GM10847 (cell line): Measurements from ENCODE around the gene SMAD3.

Experiments
- POLR2A ChIP-seq: IDR thresholded peaks from 2 replicates; pipeline ENCODE4 v1.6.1; 2011; ENCODE audit not compliant: insufficient read length; ENCODE audit errors: extremely low read depth

Gene SMAD3

DNA sequence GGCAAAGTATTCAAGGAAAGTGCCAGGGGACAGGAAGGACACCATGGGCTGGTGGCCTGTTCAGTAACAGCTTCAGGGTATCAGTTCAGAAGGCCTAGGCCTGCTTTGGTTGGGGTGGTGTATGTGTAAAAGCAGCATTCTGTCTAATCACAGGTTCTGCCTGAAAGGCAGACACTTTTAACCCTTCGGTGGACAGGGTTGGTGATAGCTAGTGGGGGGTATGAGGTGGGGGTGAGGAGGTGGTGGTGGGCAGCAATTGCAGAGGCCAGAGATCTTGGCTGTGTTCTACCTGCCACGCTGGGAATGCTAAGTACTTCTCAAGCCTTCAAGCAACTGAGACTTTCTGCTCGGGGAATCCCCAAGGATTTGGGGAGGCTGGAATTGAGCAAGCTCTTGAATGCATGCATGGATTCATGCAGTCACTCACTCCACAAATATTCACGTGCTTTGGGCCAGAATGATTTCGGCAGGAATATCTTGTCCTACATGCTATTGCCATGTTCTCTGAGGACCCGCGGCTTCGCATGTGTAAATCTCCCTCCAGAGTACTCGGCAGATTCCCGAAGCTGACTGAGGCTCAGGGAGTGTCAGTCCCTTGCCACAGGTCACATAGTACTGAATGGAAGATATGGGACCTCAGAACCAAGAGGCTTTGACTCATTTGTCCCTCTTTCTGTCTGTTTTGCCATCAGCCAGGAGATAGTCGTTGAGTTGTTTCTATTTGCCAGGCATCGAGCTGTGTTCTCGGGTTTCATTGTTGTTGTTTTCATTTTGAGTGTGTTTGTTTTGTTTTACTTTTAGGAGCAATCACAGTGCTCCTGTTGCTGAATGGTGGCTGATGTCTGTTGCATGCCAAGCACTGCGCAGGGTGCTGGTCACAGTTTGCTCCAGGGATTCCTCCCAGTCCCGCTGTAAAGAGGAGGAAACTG lies 65.5 kb downstream of the SMAD3 start:
- TF ChIP-seq POLR2A, result no peak

DNA sequence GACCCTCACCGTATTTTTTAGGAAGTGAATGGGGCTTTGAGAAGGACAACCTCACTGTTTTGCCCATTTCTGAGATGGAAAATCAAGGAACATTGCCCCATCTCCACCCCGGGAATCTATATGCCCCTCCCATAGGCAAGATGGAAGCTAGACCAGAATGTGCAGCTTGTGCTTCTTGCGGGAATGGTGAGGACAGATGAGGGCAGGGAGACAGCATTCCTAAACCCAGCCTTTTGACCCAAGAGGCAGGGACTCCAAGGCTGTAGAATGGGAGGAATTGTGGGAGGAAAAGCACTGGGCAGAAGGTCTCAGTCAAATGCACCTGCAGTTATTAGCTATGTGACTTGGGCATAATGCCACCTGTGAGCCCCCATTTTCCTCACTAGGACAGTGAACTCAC lies 66.9 kb downstream of the SMAD3 start:
- TF ChIP-seq POLR2A, result no peak

DNA sequence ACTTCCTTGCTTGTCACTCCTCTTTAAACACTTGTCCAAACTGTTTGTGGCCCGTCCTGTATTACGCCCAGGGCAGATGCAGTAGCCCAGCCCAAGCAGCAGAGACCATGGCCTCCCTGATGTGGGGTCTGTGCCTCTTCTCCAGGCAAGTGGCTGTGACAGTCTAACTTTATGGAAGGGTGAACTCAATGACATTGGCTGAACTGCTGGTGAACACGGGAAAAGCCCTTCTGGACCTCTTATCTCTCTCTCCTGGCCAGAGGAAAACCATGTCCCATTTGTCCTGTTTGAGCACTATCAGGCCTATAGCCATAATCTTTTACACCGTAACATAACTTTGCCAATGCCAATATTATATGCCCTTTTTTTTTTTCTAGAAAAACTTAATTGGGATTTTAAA lies 67.6 kb downstream of the SMAD3 start:
- TF ChIP-seq POLR2A, result no peak

DNA sequence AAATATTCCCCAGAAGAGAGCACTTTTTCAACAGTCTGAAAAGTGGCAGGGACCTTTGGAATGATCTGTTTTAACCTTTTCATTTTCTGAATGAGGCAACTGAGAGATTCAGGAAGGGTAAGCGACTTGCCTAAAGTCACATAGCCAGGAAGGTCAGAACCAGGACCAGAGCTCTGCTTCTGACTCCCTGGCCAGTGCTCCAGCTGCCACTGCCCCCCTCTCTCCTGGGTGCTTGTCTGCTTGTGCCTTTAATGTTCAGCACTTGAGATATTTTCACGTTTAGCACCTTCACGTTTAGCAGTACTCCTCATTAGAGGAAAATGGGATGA lies 68.3 kb downstream of the SMAD3 start:
- TF ChIP-seq POLR2A, result no peak

DNA sequence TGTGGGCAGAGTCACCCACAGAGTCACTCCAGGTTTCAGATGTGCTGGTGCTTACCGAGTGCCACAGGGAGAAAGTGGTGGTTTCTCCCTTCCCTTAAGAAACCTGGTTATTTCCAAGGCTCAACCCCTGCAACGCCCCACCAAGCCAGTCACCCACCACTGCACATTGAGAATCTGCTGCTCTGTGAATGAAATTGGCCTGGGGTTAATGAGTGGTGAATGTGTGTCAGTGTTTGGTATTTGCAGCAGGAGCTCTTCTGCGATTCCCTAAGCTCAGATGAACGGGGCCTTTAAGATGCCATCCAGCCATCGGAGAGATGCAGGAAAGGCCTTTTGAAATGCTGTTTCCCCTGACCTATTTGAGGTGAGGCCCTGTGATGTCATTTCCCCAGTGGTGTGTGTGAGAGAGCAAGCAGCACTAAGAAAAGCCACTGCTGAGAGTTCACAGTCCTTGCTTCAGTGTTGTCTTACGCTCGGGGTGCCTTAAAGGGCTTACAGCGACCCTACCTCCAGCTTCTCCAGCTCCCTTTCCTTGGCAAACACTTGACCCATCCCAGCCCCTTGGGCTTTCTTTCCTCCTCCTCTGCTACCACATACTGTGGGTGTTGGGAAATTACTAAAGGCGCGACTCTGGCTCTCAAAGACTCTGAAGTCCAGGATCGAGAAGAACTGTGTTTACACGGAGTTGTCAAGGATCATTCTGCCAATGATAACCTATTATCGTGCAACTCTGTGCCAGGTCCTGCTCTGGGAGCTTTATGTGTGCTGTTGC lies 68.9 kb downstream of the SMAD3 start:
- no peak for TF ChIP-seq POLR2A

DNA sequence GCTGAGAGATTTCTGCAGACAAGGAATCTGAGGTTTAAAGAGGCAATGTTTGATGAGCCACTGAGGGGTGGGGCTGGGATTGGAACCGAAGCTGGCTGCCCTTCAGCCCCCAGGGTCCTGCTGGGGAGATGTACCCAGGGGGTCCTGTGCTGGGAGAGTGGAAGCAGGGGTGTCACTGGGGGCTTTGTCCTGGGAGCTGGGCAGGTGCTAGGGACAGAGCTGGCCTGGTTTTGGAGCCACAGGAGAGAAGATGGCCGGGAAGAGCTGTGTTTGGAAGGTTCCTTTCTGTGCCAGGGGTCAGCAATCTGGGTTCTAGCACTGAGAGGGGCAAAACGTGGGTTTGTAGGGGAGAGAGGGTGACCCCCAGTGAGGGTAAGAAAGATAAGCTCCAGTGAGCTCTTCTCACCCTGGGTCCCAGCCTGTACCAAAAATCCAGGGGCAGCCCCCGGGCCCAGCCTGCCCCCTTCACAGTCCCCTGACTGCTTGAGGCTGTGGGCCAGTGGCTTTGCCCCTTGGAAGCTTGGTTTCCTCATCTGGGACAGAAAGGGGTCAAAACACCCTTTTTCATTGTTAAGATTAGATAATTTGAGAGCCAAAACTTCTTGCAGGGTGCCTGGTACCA lies 69.6 kb downstream of the SMAD3 start:
- TF ChIP-seq POLR2A, result no peak

DNA sequence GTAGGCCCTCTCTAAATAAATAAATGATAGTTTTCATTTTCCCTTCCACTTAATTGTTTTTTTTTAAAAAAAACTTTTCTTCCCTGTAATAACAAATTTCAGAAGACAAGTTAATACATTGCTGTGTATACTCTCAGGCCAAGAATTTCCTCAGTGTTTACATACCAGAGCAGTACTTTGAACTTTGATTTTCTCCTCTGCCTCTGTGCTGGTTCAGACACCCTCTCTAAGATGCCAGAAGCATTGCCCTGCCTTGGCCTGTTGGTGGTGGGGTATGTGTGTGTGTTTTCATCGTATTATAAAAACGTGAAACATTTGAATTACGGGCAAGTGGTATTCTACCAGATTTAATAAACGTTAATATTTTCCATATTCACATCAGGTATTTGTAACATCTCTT lies 70.1 kb downstream of the SMAD3 start:
- no peak for TF ChIP-seq POLR2A

DNA sequence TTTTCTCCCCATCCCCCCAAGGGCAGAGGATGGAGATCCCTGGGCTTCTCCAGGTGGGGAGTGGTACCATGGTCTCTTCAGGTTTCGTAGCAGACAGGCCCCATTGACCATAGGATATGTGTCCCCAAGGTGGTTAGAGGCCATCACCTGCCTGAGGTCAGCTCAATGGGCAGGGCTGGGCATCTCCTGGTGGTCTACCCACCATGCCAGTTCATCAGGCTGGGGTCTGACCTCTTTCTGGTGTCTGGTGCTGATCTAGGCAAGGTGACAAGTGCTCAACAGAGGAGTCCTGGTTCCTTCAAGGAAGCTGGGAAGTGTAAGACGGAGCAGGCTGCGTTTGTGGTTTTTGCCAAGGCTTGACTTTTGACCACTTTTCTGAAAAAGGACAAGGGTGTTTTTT lies 71.4 kb downstream of the SMAD3 start:
- no peak for TF ChIP-seq POLR2A

DNA sequence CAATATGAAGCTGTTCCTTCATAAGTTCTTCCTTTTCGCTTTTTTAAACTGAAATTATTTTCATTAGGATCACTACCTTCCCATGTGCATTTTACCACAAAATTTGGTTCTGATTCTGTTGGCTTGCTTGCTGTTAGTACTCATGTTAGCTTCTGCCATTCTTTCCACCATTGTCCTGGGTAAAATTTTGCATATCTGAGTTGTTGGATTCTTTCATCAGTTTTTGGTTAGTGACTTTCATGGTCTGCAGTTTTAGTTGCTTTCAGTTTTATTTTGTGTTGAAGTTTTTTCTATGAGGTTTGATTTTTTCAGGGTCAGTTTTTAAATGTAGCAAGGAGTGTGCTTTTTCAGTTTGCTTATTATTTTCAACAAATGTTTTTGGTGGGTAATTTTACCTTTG lies 71.9 kb downstream of the SMAD3 start:
- no peak for TF ChIP-seq POLR2A

DNA sequence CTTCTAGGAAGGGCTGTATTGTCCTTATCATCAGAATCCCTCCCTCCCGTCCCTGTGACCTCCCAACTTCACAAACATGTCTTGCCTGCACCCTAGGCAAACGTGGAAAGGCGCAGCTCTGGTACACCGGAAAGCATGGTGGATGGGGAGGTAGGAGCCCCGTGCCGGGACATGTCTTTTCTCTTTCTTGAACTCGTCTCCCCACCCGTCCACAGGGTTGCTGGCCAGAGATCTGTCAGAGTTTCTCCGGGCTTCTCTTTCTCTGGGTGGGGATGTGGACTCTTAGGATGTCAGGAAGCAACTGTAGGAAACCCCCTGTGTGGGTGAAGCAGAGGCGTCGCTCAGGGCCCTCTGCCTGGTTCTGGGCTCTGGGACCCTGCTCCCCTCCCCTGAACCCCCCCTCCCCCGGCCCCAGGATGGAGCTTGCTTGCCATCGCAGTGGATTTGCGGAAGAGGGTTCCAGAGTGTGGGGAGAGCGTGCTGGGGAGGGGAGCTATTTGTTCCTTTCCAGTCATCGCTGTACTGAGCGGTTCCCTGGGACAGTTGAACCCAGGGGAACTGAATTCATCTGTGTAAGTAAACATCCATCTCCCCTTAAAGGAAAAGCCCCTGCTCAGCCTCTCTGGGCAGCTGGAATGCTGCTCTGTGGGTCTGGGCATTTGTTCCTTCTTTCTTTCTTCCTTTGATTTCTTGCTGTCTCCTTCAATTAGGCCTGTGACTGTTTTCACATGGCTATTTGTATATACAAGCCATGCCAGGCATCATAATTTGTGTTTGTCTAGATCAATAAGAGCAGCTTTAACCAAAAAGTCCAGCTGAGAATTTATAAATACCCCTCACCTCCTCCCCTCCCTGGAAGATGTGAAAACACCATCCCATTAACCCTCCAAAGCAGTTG lies 72.8 kb downstream of the SMAD3 start:
- TF ChIP-seq POLR2A, result no peak

DNA sequence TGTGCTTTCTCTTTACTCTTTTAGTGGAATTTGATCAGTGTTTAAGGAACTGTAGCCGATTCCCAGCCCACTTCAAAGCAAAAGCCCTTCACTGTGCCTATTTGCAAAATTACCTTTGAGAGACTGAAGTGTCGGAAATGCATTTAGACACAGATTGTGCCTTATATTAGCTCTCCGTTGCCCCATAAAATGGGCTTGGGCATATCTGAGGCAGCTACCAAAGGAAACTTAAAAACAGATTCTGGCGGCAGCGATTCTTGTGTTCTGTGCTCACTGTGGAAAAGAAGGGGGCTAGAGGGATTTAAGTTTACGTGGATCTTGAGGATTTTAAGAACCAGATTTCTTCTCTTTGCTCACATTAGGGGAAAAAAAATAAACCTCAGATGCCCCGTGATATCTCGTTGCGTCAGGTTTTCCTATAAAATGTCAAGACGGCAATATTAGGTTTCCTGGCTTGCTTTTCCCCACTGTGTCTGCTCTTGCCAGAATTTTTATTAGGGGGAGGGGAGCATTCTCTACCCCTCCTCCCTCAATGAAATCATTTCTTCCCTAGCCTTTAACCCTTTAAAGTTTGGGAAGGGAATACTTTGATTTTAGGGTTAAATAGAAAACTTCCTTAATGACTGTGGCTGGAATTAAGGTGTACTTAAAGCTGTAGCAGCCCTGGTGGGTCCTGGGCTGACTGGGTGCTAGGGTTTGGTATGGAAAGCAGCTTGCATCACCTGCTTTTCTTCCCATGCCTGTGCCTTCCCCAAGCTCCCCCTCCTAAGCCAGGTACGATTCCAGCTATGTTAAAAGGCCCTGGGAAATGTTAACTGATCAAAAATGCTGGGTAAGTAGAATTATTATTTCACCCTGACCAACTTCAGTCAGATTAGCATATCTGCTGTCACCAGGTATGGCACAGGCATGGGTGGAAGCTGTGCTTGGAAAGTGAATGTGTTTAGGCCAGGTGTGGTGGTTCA lies 73.8 kb downstream of the SMAD3 start:
- no peak for TF ChIP-seq POLR2A

DNA sequence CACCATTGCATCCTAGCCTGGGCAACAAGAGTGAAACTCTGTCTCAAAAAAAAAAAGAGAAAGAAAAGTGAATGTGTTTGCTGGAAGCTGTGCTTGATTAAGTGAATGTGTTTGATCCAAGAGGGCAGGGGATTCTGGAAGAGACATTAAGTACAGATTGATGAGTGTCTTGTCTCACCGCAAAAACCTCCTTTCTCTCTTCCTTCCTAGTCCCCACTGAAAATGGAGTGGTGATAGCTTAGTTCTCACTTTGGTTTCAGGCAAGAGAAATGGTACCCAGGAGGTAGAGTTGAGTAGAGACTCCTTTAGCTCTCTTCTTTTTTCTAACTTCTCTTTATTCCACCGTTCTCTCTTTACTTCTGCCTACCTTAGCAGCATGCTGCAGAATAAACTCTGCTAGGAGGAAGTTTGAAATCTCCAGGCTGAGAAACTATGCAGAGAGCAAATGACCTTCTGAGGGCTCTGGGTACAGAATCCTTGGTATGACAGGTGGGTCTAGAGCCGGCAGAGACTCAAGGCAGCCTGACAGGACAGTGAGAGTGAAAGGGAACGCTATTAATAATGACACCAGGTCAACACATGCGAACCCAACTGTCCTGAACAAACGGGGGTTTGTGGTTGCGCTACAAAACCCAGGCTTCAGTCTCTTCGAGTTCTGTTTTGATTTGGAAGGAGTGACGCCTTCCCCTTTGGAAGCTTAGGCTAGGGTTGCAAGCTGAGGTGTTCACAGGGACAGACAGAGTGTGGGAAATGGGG lies 74.9 kb downstream of the SMAD3 start:
- TF ChIP-seq POLR2A, result no peak

DNA sequence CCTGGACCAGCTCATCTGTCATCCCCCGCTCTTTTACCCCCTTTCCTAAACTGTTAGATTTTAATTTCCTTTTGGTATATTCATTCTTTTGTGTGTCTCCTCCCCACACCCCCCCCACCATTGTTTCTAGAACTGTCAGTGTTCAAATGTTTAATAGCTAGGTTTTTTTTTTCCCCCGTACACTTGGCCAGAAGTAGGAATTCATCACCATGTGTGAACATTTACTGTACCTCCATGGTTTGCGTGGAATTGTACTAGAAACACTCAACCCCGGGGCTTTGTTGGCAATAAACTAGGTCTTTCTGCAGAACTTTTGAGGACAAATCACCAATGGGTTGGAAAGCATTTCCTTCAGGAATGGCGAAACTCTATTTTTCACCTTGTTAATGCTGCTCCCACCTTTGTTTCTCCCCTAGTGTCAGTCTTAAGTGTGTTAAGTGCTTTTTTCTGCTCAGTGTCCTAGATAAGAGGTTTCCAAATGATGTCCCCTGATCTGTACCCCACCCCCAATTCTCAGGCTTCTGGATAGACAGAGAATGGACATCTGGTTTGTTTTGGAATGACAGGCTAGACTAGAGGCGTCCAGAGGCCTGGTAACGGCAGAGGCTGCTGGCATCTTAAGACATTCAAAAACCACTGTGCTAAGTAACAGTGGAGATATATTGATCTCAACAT lies 76.8 kb downstream of the SMAD3 start:
- no peak for TF ChIP-seq POLR2A
